GM19397 (cell line): ENCODE data around the gene ORM2.

Experiments
- ATAC-seq: cut with Tn5 transposase; IDR thresholded peaks from one replicate; pipeline ENCODE4 v1.9.1; 2021; ENCODE audit warnings: mild to moderate bottlenecking, moderate library complexity; ENCODE audit not compliant: unreplicated experiment

ORM2 gene

DNA sequence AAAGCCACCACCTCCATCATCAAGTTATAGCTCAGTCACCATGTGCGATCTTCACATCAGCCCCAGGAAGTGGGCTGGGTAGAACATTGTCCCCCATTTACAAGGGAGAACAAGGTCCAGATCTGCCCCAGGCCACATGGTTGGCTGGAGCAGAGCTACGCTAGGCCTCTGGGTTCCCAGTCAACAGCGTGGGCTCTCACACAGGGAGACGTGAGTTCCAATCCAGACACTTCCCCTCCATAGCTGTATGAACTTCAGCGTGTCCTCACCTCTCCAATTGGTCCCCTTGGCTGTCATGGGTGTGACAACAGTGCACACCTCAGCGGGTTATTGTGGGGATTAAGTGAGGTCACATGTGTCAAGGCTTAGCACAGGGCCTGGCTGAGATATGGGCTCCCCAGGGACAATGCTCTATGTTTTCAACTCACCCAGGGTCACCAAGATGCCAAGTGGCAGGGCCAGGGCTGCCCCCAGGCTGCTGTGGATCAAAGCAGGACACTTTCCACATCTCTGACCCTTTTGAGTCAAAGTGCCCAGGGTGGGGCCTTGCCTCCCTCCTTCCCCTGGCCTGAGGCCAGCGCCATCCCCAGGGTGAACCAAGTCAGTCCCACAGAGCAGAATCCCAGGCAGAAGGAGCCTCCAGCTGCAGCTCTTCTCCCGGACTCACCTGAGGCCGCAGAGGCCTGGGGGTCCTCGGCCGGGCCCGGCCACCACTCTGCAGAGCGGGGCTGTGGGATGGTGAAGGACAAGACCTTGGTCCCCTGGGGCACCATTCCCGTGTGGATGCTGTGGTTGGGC lies 38.3 kb downstream of the ORM2 start:
- no peak for ATAC-seq

GRCh38 chr9:114369216-114370130 lies 39.8 kb downstream of the ORM2 start:
- ATAC-seq: no peak

GRCh38 chr9:114370251-114370967 lies 40.7 kb downstream of the ORM2 start:
- no peak for ATAC-seq

- no peak for ATAC-seq
These were observed 41.3 kb downstream of the ORM2 start for GRCh38 chr9:114370968-114371320.

GRCh38 chr9:114371343-114371944 lies 41.8 kb downstream of the ORM2 start:
- no peak for ATAC-seq

- ATAC-seq: no peak
These were observed 42.6 kb downstream of the ORM2 start for GRCh38 chr9:114371973-114372917.

GRCh38 chr9:114372921-114373448 lies 43.3 kb downstream of the ORM2 start:
- peak; percentile 95 for ATAC-seq

- no peak for ATAC-seq
These were observed 44.5 kb downstream of the ORM2 start for GRCh38 chr9:114373960-114374730.

DNA sequence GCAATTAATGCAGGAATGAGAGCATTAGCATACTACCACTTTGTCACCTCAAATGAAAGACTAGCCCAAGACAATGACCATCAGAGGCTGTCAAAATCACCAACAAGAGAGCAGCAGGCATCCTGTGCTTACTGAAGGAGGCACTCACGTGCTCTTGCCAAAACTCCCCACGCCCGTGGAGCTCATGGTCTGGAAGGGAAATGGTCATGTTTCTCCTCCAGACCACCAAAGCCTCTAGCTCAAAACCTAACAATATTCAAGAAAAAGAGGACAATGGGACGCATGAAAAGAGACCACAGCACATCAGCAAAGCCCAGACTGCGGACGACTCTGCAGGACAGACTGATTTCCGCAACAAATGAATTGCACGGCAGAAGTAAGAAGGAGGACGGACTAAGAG lies 45.3 kb downstream of the ORM2 start:
- no peak for ATAC-seq

GRCh38 chr9:114375386-114376175 lies 45.9 kb downstream of the ORM2 start:
- ATAC-seq: no peak

DNA sequence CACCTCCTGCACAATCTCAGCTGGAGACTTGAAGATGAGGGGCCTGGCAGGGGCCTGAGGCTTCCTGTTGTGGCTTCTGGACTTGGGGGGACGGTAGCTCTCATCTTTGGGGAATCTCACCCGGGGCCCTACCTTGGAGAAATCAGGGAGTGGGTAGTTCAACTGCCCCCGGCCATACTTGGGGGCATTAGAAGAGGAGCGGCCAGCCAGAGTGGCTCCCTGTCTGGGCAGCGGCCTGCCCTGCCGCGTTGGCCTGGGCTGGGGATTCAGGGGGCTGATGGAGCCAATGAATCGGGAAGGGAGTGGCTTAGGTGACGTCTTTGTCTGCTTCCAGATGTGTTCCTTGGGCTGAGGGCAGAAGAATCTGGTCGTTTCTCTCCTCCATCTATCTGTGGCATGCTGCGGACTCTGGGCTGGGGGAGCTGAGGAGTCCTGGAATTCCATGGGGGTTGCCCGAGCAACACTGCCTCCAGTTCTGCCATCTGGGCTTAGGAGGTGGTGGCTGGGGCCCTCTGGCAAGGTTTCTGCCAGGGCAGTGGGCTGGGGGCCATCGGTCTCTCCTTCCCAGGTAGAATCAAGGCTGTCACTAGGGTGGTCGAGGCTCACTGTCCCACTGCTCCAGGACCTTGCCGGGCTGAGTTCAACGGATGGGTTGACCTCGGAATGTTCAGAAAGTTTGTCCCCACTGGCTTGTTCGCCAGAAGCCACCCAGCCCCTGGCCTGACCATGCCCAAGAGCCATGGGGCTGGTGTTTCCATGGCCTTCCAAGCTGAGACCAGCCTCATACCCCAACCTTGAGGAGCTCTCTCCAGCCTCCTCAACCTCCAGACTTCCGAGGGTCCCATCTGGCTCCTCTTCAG lies 47.1 kb downstream of the ORM2 start:
- ATAC-seq: no peak

GRCh38 chr9:114378016-114378415 lies 48.3 kb downstream of the ORM2 start:
- ATAC-seq: no peak

GRCh38 chr9:114378883-114379282 lies 49.2 kb downstream of the ORM2 start:
- ATAC-seq: no peak
